Liver (tissue), 9 donors: ENCODE measurements around the gene DNAH5. TPM values are rescaled to one million over a fixed set of nuclear protein-coding genes. Genes with fewer than 3 reads are reported as not detected.

ENCODE experiments used
- DNase-seq: peaks from one replicate; pipeline ENCODE4 v3.0.0-alpha.2; 2017; ENCODE audit warnings: low spot score
- H3K27ac ChIP-seq, 2 donors: one replicate each; pipeline ENCODE4 v1.7.0; 2013; ENCODE audit warnings: inconsistent platforms in 2 of 2, low read length in 2 of 2, control low read depth in 1 of 2, low read depth in 1 of 2, mild to moderate bottlenecking in 1 of 2
- H3K27me3 ChIP-seq, 4 donors: one replicate each; pipeline versions ENCODE4 v1.6.1 to v1.7.0; 2013; ENCODE audit warnings: low read length in 3 of 4, inconsistent platforms in 1 of 4, mild to moderate bottlenecking in 1 of 4, moderate library complexity in 1 of 4; ENCODE audit not compliant: control insufficient read depth in 4 of 4, insufficient read depth in 4 of 4
- H3K36me3 ChIP-seq, 4 donors: one replicate each; pipeline versions ENCODE4 v1.6.1 to v1.7.0; 2013; ENCODE audit warnings: low read length in 3 of 4, mild to moderate bottlenecking in 3 of 4, low read depth in 1 of 4, moderate library complexity in 1 of 4; ENCODE audit not compliant: control insufficient read depth in 4 of 4, insufficient read depth in 3 of 4
- H3K4me1 ChIP-seq, 4 donors: one replicate each; pipeline versions ENCODE4 v1.6.1 to v1.7.0; 2013; ENCODE audit warnings: low read length in 3 of 4, mild to moderate bottlenecking in 3 of 4, moderate library complexity in 1 of 4; ENCODE audit not compliant: control insufficient read depth in 4 of 4, insufficient read depth in 4 of 4
- H3K4me3 ChIP-seq, 3 donors: one replicate each; pipeline versions ENCODE4 v1.6.1 to v1.7.0; 2013; ENCODE audit warnings: low read length in 3 of 3, control low read depth in 1 of 3, low read depth in 1 of 3, mild to moderate bottlenecking in 1 of 3
- H3K9ac ChIP-seq, 2 donors: one replicate each; pipeline ENCODE4 v1.7.0; 2013; ENCODE audit warnings: low read length in 2 of 2, mild to moderate bottlenecking in 2 of 2, moderate library complexity in 2 of 2, control low read depth in 1 of 2, low read depth in 1 of 2
- H3K9me3 ChIP-seq, 4 donors: one replicate each; pipeline versions ENCODE4 v1.6.1 to v1.7.0; 2013; ENCODE audit warnings: low read length in 3 of 4; ENCODE audit not compliant: control insufficient read depth in 4 of 4
- EGR1 ChIP-seq, 2 donors: IDR thresholded peaks; 2 replicates each; pipeline ENCODE4 v1.6.1; 2016 to 2018; ENCODE audit warnings: antibody characterized with exemption in 2 of 2, low read depth in 2 of 2
- FOXA1 ChIP-seq: IDR thresholded peaks from 2 replicates; pipeline ENCODE4 v1.6.1; 2016; ENCODE audit warnings: antibody characterized with exemption
- FOXA2 ChIP-seq: IDR thresholded peaks from 2 replicates; pipeline ENCODE4 v1.6.1; 2016; ENCODE audit warnings: antibody characterized with exemption
- GABPA ChIP-seq, 2 donors: IDR thresholded peaks in 1 of 2; conservative IDR thresholded peaks in 1 of 2; 2 replicates each; pipeline ENCODE4 v1.6.1; 2016; ENCODE audit warnings: antibody characterized with exemption in 2 of 2, mild to moderate bottlenecking in 1 of 2, moderate library complexity in 1 of 2
- HNF4A ChIP-seq, 2 donors: conservative IDR thresholded peaks; 2 replicates each; pipeline ENCODE4 v1.6.1; 2016; ENCODE audit warnings: antibody characterized with exemption in 2 of 2, mild to moderate bottlenecking in 2 of 2
- HNF4G ChIP-seq: IDR thresholded peaks from 2 replicates; pipeline ENCODE4 v1.6.1; 2016; ENCODE audit warnings: antibody characterized with exemption
- JUND ChIP-seq, 2 donors: IDR thresholded peaks; 2 replicates each; pipeline ENCODE4 v1.6.1; 2016; ENCODE audit warnings: antibody characterized with exemption in 2 of 2
- NR2F2 ChIP-seq: IDR thresholded peaks from 2 replicates; pipeline ENCODE4 v1.6.1; 2016; ENCODE audit warnings: antibody characterized with exemption
- RAD21 ChIP-seq, 2 donors: IDR thresholded peaks; 2 replicates each; pipeline ENCODE4 v1.6.1; 2016; ENCODE audit warnings: antibody characterized with exemption in 2 of 2, mild to moderate bottlenecking in 2 of 2
- RXRA ChIP-seq, 2 donors: IDR thresholded peaks; 2 replicates each; pipeline ENCODE4 v1.6.1; 2017 to 2018; ENCODE audit warnings: antibody characterized with exemption in 2 of 2, mild to moderate bottlenecking in 1 of 2
- SP1 ChIP-seq: IDR thresholded peaks from 2 replicates; pipeline ENCODE4 v1.6.1; 2018; ENCODE audit warnings: antibody characterized with exemption, mild to moderate bottlenecking
- TAF1 ChIP-seq: conservative IDR thresholded peaks from 2 replicates; pipeline ENCODE4 v1.6.1; 2016; ENCODE audit warnings: antibody characterized with exemption, mild to moderate bottlenecking
- YY1 ChIP-seq: IDR thresholded peaks from 2 replicates; pipeline ENCODE4 v1.6.1; 2016; ENCODE audit warnings: antibody characterized with exemption, mild to moderate bottlenecking
- WGBS: extraction: QIAGEN DNeasy Blood & Tissue Kit; methylation state at CpG from one replicate; pipeline ENCODE4 v1.1.7; 2013; 5-methylcytosine and 5-hydroxymethylcytosine counted together
- polyA plus RNA-seq, 2 donors: library from polyadenylated mRNA; stranded (reverse) in 1 of 2; unstranded in 1 of 2; fragments of 200-250 nt in 1 of 2; fragments of >200 nt in 1 of 2; fragmentation: Nextera tagmentation in 1 of 2; extraction: Ambion mirVana in 1 of 2; gene quantifications; one replicate each; pipeline versions ENCODE4 v1.2.1 to v1.2.3, GENCODE V29; 2013 to 2015
- total RNA-seq, 2 donors: library from RNA; depleted of rRNA; stranded (reverse); fragments of >200 nt; gene quantifications; one replicate each; pipeline ENCODE4 v1.2.3, GENCODE V29; 2014
- TF ChIP-seq, protein P1 (sequence below): IDR thresholded peaks from 2 replicates; pipeline ENCODE4 v1.6.1; 2016; ENCODE audit warnings: antibody characterized with exemption, mild to moderate bottlenecking
- TF ChIP-seq, protein P2 (sequence below): IDR thresholded peaks from 2 replicates; pipeline ENCODE4 v1.6.1; 2016; ENCODE audit warnings: antibody characterized with exemption
- TF ChIP-seq, protein P3 (sequence below): IDR thresholded peaks from 2 replicates; pipeline ENCODE4 v1.6.1; 2016; ENCODE audit warnings: antibody characterized with exemption
- TF ChIP-seq, protein P4 (sequence below): fragments of 150-350 bp; IDR thresholded peaks from 2 replicates; pipeline ENCODE4 v1.5.1; 2017; ENCODE audit warnings: improper control_type of control experiment, low read depth, low read length; ENCODE audit not compliant: missing input control
- TF ChIP-seq, protein P5 (sequence below): IDR thresholded peaks from 2 replicates; pipeline ENCODE4 v1.6.1; 2016; ENCODE audit warnings: antibody characterized with exemption
- donor health status: healthy.
- donor health status: healthy.
- donor health status: healthy.
- donor health status: healthy.
- donor health status: healthy.

The DNAH5 gene
- total and polyA plus RNA-seq, 4 donors, result 0.19 to 14.8 (median 4.4) TPM

DNA sequence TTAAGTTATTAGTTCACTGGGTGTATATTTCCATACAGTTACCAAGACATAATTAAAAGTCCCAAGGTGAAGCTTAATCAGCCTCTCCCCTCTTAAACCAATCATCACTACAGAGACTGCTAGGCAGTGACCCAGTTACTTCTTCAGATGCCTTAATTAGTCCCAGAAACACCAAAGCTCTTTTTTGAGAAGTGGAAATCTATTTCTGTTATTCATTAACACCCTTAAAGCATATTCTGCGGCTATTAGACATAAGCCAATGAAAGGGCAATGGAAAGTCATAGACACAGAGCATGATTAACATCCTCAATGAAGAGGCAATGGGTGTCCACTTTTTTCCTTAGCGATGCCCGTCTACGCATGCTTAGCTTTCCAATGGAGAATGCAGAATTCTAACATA, 48.3 kb upstream of the DNAH5 start:
- 91% methylated on average over 4 of the region's 4 CpGs for WGBS
- TF ChIP-seq HNF4G, result no peak
- TF ChIP-seq SP1, result no peak
- TF ChIP-seq, protein P1, sequence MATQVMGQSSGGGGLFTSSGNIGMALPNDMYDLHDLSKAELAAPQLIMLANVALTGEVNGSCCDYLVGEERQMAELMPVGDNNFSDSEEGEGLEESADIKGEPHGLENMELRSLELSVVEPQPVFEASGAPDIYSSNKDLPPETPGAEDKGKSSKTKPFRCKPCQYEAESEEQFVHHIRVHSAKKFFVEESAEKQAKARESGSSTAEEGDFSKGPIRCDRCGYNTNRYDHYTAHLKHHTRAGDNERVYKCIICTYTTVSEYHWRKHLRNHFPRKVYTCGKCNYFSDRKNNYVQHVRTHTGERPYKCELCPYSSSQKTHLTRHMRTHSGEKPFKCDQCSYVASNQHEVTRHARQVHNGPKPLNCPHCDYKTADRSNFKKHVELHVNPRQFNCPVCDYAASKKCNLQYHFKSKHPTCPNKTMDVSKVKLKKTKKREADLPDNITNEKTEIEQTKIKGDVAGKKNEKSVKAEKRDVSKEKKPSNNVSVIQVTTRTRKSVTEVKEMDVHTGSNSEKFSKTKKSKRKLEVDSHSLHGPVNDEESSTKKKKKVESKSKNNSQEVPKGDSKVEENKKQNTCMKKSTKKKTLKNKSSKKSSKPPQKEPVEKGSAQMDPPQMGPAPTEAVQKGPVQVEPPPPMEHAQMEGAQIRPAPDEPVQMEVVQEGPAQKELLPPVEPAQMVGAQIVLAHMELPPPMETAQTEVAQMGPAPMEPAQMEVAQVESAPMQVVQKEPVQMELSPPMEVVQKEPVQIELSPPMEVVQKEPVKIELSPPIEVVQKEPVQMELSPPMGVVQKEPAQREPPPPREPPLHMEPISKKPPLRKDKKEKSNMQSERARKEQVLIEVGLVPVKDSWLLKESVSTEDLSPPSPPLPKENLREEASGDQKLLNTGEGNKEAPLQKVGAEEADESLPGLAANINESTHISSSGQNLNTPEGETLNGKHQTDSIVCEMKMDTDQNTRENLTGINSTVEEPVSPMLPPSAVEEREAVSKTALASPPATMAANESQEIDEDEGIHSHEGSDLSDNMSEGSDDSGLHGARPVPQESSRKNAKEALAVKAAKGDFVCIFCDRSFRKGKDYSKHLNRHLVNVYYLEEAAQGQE, result no peak
- TF ChIP-seq TAF1, result no peak
- TF ChIP-seq, protein P2, sequence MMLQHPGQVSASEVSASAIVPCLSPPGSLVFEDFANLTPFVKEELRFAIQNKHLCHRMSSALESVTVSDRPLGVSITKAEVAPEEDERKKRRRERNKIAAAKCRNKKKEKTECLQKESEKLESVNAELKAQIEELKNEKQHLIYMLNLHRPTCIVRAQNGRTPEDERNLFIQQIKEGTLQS, result no peak
- TF ChIP-seq, protein P3, sequence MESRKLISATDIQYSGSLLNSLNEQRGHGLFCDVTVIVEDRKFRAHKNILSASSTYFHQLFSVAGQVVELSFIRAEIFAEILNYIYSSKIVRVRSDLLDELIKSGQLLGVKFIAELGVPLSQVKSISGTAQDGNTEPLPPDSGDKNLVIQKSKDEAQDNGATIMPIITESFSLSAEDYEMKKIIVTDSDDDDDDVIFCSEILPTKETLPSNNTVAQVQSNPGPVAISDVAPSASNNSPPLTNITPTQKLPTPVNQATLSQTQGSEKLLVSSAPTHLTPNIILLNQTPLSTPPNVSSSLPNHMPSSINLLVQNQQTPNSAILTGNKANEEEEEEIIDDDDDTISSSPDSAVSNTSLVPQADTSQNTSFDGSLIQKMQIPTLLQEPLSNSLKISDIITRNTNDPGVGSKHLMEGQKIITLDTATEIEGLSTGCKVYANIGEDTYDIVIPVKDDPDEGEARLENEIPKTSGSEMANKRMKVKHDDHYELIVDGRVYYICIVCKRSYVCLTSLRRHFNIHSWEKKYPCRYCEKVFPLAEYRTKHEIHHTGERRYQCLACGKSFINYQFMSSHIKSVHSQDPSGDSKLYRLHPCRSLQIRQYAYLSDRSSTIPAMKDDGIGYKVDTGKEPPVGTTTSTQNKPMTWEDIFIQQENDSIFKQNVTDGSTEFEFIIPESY, result no peak
- TF ChIP-seq HNF4A (conservative IDR thresholded peaks at IDR 0.05), result no peak
- TF ChIP-seq, protein P4, sequence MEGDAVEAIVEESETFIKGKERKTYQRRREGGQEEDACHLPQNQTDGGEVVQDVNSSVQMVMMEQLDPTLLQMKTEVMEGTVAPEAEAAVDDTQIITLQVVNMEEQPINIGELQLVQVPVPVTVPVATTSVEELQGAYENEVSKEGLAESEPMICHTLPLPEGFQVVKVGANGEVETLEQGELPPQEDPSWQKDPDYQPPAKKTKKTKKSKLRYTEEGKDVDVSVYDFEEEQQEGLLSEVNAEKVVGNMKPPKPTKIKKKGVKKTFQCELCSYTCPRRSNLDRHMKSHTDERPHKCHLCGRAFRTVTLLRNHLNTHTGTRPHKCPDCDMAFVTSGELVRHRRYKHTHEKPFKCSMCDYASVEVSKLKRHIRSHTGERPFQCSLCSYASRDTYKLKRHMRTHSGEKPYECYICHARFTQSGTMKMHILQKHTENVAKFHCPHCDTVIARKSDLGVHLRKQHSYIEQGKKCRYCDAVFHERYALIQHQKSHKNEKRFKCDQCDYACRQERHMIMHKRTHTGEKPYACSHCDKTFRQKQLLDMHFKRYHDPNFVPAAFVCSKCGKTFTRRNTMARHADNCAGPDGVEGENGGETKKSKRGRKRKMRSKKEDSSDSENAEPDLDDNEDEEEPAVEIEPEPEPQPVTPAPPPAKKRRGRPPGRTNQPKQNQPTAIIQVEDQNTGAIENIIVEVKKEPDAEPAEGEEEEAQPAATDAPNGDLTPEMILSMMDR, result no peak
- no peak for TF ChIP-seq YY1
- no peak for TF ChIP-seq FOXA2
- no peak for TF ChIP-seq JUND (IDR thresholded peaks at IDR 0.05)
- TF ChIP-seq, protein P5, sequence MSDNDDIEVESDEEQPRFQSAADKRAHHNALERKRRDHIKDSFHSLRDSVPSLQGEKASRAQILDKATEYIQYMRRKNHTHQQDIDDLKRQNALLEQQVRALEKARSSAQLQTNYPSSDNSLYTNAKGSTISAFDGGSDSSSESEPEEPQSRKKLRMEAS, result no peak
- TF ChIP-seq GABPA (IDR thresholded peaks at IDR 0.05 in 1 of 2, conservative IDR thresholded peaks at IDR 0.05 in 1 of 2), result no peak
- Histone ChIP-seq H3K36me3 (no peaks in the 10 kb centered on the region), H3K4me3 (no peak overlapping the region), H3K27me3 (no peaks in the 10 kb centered on the region), H3K27ac (no peak overlapping the region), H3K9ac (no peak overlapping the region), H3K4me1 (no peaks in the 10 kb centered on the region), H3K9me3 (peaks cover 0 to 4% (median 2%) of the 10 kb centered on the region in 4 donors)
- DNase-seq, result no peak

DNA sequence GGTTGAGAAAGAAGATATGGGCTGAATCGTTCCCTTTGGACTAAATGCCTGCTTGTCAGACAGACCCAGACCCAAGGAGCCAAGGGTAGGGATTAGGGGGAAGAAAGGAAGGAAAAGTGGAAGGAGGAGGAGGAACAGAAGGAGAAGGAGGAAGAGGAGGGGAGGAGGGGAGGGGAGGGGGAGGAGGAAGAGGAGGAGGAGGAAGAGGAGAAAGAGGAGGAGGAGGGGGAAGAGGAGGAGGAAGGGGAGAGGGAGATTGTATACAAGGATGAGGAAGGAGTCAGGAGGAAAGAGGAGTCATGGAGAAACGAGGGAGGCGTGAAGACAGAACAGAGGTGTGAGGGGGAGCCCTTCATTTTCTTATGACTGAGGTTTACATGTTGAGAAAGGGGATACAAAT, 46.9 kb upstream of the DNAH5 start:
- no peak overlapping the region for H3K4me3 ChIP-seq
- H3K9ac ChIP-seq, result no peak overlapping the region
- 57% methylated on average over 3 of the region's 3 CpGs for WGBS
- no peaks in the 10 kb centered on the region for H3K9me3 ChIP-seq
- H3K27me3 ChIP-seq, result no peaks in the 10 kb centered on the region
- no peak overlapping the region for H3K27ac ChIP-seq
- H3K4me1 ChIP-seq, result no peaks in the 10 kb centered on the region
- no peaks in the 10 kb centered on the region for H3K36me3 ChIP-seq
- DNase-seq, result no peak
- TF ChIP-seq, protein P5, result no peak
- TF ChIP-seq, protein P1, result no peak
- TF ChIP-seq FOXA1, result no peak
- TF ChIP-seq, protein P2, result no peak
- TF ChIP-seq JUND (IDR thresholded peaks at IDR 0.05), result no peak
- TF ChIP-seq RAD21 (IDR thresholded peaks at IDR 0.05), result no peak
- no peak for TF ChIP-seq EGR1 (IDR thresholded peaks at IDR 0.05; ENCODE audit: low read depth in 2 of 2)
- TF ChIP-seq, protein P3, result no peak
- TF ChIP-seq YY1, result no peak
- TF ChIP-seq GABPA (IDR thresholded peaks at IDR 0.05 in 1 of 2, conservative IDR thresholded peaks at IDR 0.05 in 1 of 2), result no peak
- TF ChIP-seq NR2F2, result no peak
- no peak for TF ChIP-seq RXRA (IDR thresholded peaks at IDR 0.05)
- TF ChIP-seq TAF1, result no peak
